IMR-90 (cell line): ENCODE measurements around the gene PTGER4.

Source experiments
- BHLHE40 ChIP-seq: fragments of 150-350 bp; IDR thresholded peaks from 2 replicates; pipeline ENCODE4 v1.6.1; 2016; ENCODE audit warnings: mild to moderate bottlenecking, low read depth, low read length
- CEBPB ChIP-seq: IDR thresholded peaks from 2 replicates; pipeline ENCODE4 v1.6.1; 2012; ENCODE audit warnings: low read depth, low read length, improper control_type of control experiment
- CHD1 ChIP-seq: IDR thresholded peaks from 2 replicates; pipeline ENCODE4 v1.6.1; 2012; ENCODE audit warnings: low read depth, low read length, improper control_type of control experiment
- CTCF ChIP-seq: conservative IDR thresholded peaks from 2 replicates; pipeline ENCODE4 v1.5.1; 2012; ENCODE audit warnings: mild to moderate bottlenecking, low read depth, low read length, improper control_type of control experiment
- FOS ChIP-seq: fragments of 150-350 bp; IDR thresholded peaks from 2 replicates; pipeline ENCODE4 v1.6.1; 2016; ENCODE audit warnings: low read depth, low read length
- MAZ ChIP-seq: IDR thresholded peaks from 2 replicates; pipeline ENCODE4 v1.6.1; 2012; ENCODE audit warnings: low read depth, mild to moderate bottlenecking, low read length, improper control_type of control experiment, moderate library complexity, borderline replicate concordance
- MXI1 ChIP-seq: IDR thresholded peaks from 2 replicates; pipeline ENCODE4 v1.6.1; 2012; ENCODE audit warnings: low read depth, mild to moderate bottlenecking, low read length, moderate library complexity, borderline replicate concordance
- NFE2L2 ChIP-seq: fragments of 150-350 bp; IDR thresholded peaks from 2 replicates; pipeline ENCODE4 v1.6.1; 2016; ENCODE audit warnings: low read depth, mild to moderate bottlenecking, low read length
- POLR2A ChIP-seq: IDR thresholded peaks from 2 replicates; pipeline ENCODE4 v1.6.1; 2012; ENCODE audit warnings: mild to moderate bottlenecking, low read depth, low read length
- RAD21 ChIP-seq: IDR thresholded peaks from 2 replicates; pipeline ENCODE4 v1.6.1; 2012; ENCODE audit warnings: low read length, improper control_type of control experiment
- RFX5 ChIP-seq: IDR thresholded peaks from 2 replicates; pipeline ENCODE4 v1.8.0; 2012; ENCODE audit warnings: low read depth, mild to moderate bottlenecking, low read length, moderate library complexity
- USF2 ChIP-seq: fragments of 150-350 bp; IDR thresholded peaks from 2 replicates; pipeline ENCODE4 v1.6.1; 2017; ENCODE audit warnings: mild to moderate bottlenecking, antibody characterized with exemption, low read length, low read depth

GRCh38 chr5:40714001-40714400 lies 34.3 kb downstream of the PTGER4 start:
- no peak for TF ChIP-seq CTCF
- no peak for TF ChIP-seq POLR2A
- no peak for TF ChIP-seq RFX5
- no peak for TF ChIP-seq CHD1
- TF ChIP-seq USF2 = no peak
- no peak for TF ChIP-seq CEBPB
- TF ChIP-seq MXI1 = no peak
- TF ChIP-seq FOS = no peak
- TF ChIP-seq RAD21 = no peak
- no peak for TF ChIP-seq NFE2L2
- TF ChIP-seq BHLHE40 = no peak
- no peak for TF ChIP-seq MAZ
